C4-2B (cell line): ENCODE measurements around the gene FAM78B.

Source experiments
- H3K27ac ChIP-seq: fragments of 450-650 bp; 2 replicates; pipeline ENCODE4 v1.5.1; 2017
- CTCF ChIP-seq: fragments of 450-650 bp; conservative IDR thresholded peaks from 2 replicates; pipeline ENCODE4 v1.5.1; 2017; ENCODE audit warnings: mild to moderate bottlenecking
- ZFX ChIP-seq: fragments of 450-650 bp; IDR thresholded peaks from 2 replicates; pipeline ENCODE4 v1.6.1; 2017

FAM78B gene

GRCh38 chr1:166062421-166063070, 104.3 kb downstream of the FAM78B start:
- TF ChIP-seq ZFX, result no peak
- TF ChIP-seq CTCF, result no peak
- no peak overlapping the region for H3K27ac ChIP-seq

- H3K27ac ChIP-seq, result no peak overlapping the region
- TF ChIP-seq ZFX (no peak), CTCF (no peak)
Measured at GRCh38 chr1:166057650-166058049, 109.2 kb downstream of the FAM78B start.

GRCh38 chr1:166053395-166053794, 113.4 kb downstream of the FAM78B start:
- no peak overlapping the region for H3K27ac ChIP-seq
- TF ChIP-seq ZFX, result no peak

- TF ChIP-seq CTCF (no peak), ZFX (no peak)
- H3K27ac ChIP-seq, result no peak overlapping the region
Measured at GRCh38 chr1:166040202-166040997, 126.4 kb downstream of the FAM78B start.

GRCh38 chr1:166039436-166040201, 127.2 kb downstream of the FAM78B start:
- no peak overlapping the region for H3K27ac ChIP-seq
- TF ChIP-seq CTCF (no peak), ZFX (no peak)

- H3K27ac ChIP-seq, result no peak overlapping the region
- TF ChIP-seq CTCF (no peak), ZFX (no peak)
Measured at GRCh38 chr1:166036092-166036491, 130.7 kb downstream of the FAM78B start.

GRCh38 chr1:166032572-166033371, 134.0 kb downstream of the FAM78B start:
- H3K27ac ChIP-seq, result no peak overlapping the region; the same call in 1 of the 2 replicates
- TF ChIP-seq CTCF, result no peak
- no peak for TF ChIP-seq ZFX
